Esophagus muscularis mucosa (tissue), 4 donors: ENCODE measurements around the gene CAMTA1. TPM values are rescaled to one million over a fixed set of nuclear protein-coding genes. Genes with fewer than 3 reads are reported as not detected.
A peak's percentile ranks its signal among the peaks of the same experiment; 100 is the strongest.

Experiments
- DNase-seq: peaks from one replicate; pipeline ENCODE4 v3.0.0-alpha.2; 2017; ENCODE audit errors: extremely low spot score
- H3K27ac ChIP-seq, 4 donors: fragments of 200-600 bp; sonication (generic); replicated peaks in 1 of 4; 1 replicate in 3 of 4; 2 replicates in 1 of 4; pipeline ENCODE4 v1.5.1; 2016 to 2019; ENCODE audit warnings: mild to moderate bottlenecking in 1 of 4
- H3K27me3 ChIP-seq, 4 donors: fragments of 200-600 bp; sonication (generic); one replicate each; pipeline versions ENCODE4 v1.5.1 to v1.6.0; 2016 to 2019
- H3K36me3 ChIP-seq, 4 donors: fragments of 200-600 bp; sonication (generic); one replicate each; pipeline ENCODE4 v1.5.1; 2016 to 2019
- H3K4me1 ChIP-seq, 4 donors: fragments of 200-600 bp; sonication (generic); one replicate each; pipeline ENCODE4 v1.5.1; 2016 to 2019
- H3K4me3 ChIP-seq, 4 donors: fragments of 200-600 bp; sonication (generic); 1 replicate in 2 of 4; 2 replicates in 2 of 4; pipeline ENCODE4 v1.5.1; 2016 to 2019; ENCODE audit warnings: mild to moderate bottlenecking in 4 of 4, moderate library complexity in 1 of 4
- H3K9me3 ChIP-seq, 4 donors: fragments of 200-600 bp; sonication (generic); 1 replicate in 3 of 4; 2 replicates in 1 of 4; pipeline ENCODE4 v1.5.1; 2016 to 2019
- CTCF ChIP-seq, 3 experiments: fragments of 200-600 bp in 2 of 3; fragments of 450-650 bp in 1 of 3; sonication (generic) in 2 of 3; IDR thresholded peaks; one replicate each; pipeline ENCODE4 v1.5.1; 2017 to 2019; ENCODE audit warnings: antibody characterized with exemption in 3 of 3, mild to moderate bottlenecking in 2 of 3, moderate library complexity in 1 of 3
- EP300 ChIP-seq: sonication (generic); formaldehyde crosslinking; IDR thresholded peaks from one replicate; pipeline ENCODE4 v1.6.1; 2017; ENCODE audit warnings: antibody characterized with exemption
- POLR2A ChIP-seq: fragments of 450-650 bp; IDR thresholded peaks from one replicate; pipeline ENCODE4 v1.6.1; 2017; ENCODE audit warnings: antibody characterized with exemption, moderate library complexity, mild to moderate bottlenecking, low read depth
- POLR2AphosphoS5 ChIP-seq, 2 donors: sonication (generic); formaldehyde crosslinking; IDR thresholded peaks; one replicate each; pipeline ENCODE4 v1.6.1; 2017; ENCODE audit warnings: antibody characterized with exemption in 2 of 2
- WGBS: methylation state at CpG from one replicate; pipeline ENCODE4 v1.1.5; 2018; 5-methylcytosine and 5-hydroxymethylcytosine counted together
- intact Hi-C: fragments of 100-400 bp; cut with DNase I; formaldehyde crosslinking; loops from one replicate; pipeline ENCODE4 v1.15.1; 2023
- total RNA-seq, 4 donors: library from RNA; depleted of rRNA; stranded (reverse); fragments of >200 nt; gene quantifications; one replicate each; pipeline versions ENCODE4 v1.1.0 to v1.2.1, GENCODE V29; 2016

CAMTA1 gene
- total RNA-seq, 4 donors from 2014 or later: 109 to 226 (median 139) TPM

DNA sequence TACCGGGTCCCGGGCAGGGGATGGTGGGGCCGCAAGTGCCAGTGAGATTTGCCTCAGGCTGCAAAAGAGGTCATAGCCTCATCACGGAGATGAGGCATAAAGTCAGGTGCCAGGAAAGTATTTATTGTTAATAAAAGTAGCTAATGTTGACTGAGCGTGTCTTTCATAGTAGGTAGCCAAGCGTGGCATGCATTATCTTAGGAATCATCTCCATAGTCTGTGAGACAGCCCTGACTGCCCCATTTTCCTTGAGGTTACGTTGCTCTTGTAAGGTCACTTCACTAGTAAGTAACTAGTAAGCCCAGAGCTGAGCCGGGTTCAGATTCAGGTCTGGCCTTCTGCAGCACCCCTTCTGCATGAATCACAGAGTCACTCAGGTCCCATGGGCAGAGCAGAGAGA lies 174.2 kb downstream of the CAMTA1 start:
- Histone ChIP-seq H3K27me3 (peaks cover 0 to 50% (median 18%) of the 10 kb centered on the region in 4 donors), H3K9me3 (no peaks in the 10 kb centered on the region), H3K36me3 (no peaks in the 10 kb centered on the region), H3K27ac (no peak overlapping the region), H3K4me3 (no peak overlapping the region), H3K4me1 (peaks cover 16 to 35% (median 30%) of the 10 kb centered on the region in 4 donors)
- WGBS: 92% methylated on average over 8 of the region's 8 CpGs
- TF ChIP-seq CTCF (IDR thresholded peaks at IDR 0.05): no peak
- TF ChIP-seq POLR2A: no peak
- TF ChIP-seq EP300: no peak
- no peak for TF ChIP-seq POLR2AphosphoS5 (IDR thresholded peaks at IDR 0.05)
- intact Hi-C loops: no loop called here
- DNase-seq: no peak

DNA sequence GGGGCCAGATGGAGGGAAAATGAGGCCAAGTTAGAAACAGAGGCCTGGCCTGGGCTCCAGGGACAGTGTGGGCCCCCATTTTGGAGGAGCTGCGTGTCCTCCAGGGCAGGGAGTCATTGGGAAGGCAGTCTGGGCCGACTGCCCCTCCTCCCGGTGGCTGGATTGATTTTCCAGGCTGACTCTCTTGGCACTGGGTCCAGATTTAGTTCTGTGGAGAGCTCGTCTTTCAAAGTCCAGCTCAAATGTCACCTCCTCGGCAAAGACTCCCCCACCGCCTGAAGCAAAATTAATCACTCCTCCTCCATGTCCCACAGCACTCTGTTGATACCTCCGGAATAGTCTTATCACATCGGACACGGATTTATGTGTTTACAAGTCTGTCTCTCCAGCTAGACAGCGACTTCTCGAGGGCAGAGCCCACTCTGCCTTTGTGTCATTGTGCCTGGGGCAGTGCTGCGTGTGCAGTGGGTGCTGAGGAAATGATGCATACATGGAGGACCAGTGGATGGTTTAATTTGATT lies 175.1 kb downstream of the CAMTA1 start:
- Histone ChIP-seq H3K27ac (no peak overlapping the region), H3K9me3 (no peaks in the 10 kb centered on the region), H3K4me1 (peaks cover 16 to 35% (median 30%) of the 10 kb centered on the region in 4 donors), H3K4me3 (no peak overlapping the region), H3K36me3 (no peaks in the 10 kb centered on the region), H3K27me3 (peaks cover 0 to 53% (median 18%) of the 10 kb centered on the region in 4 donors)
- TF ChIP-seq POLR2A (no peak), POLR2AphosphoS5 (IDR thresholded peaks at IDR 0.05) (no peak), EP300 (no peak), CTCF (IDR thresholded peaks at IDR 0.05) (no peak)
- no peak for DNase-seq
- intact Hi-C loops: no loop called here
- 41% methylated on average over 12 of the region's 12 CpGs for WGBS

DNA sequence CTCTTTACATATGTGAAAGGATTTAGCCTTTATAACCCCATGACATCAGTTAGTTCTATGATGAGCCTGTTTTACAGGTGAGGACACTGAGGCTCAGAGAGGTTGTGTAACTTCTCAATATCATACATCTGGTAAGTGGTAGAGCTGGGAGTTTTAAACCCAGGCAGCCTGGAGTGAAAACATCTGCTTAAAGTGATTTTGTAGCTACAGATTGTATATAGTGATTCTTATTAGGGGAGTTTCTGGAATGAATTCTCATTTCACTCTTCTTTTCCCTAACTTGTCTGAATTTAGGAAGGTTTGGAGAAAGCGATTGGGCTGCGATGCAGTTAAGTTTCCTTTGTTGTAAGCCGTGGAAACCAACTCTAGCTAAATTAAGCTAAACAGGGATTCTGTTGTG lies 175.6 kb downstream of the CAMTA1 start:
- no peak for TF ChIP-seq POLR2A
- TF ChIP-seq EP300: no peak
- no peak for TF ChIP-seq POLR2AphosphoS5 (IDR thresholded peaks at IDR 0.05)
- TF ChIP-seq CTCF (IDR thresholded peaks at IDR 0.05): no peak
- no peak for DNase-seq
- intact Hi-C loops: no loop called here
- Histone ChIP-seq H3K4me3 (no peak overlapping the region), H3K36me3 (no peaks in the 10 kb centered on the region), H3K4me1 (peaks cover 16 to 35% (median 30%) of the 10 kb centered on the region in 4 donors), H3K27me3 (peaks cover 0 to 51% (median 18%) of the 10 kb centered on the region in 4 donors), H3K9me3 (no peaks in the 10 kb centered on the region), H3K27ac (no peak overlapping the region)
- WGBS: 88% methylated on average over 3 of the region's 3 CpGs

GRCh38 chr1:6961289-6961688 lies 176.0 kb downstream of the CAMTA1 start:
- Histone ChIP-seq H3K36me3 (no peaks in the 10 kb centered on the region), H3K4me1 (peaks cover 16 to 35% (median 30%) of the 10 kb centered on the region in 4 donors), H3K27me3 (peaks cover 0 to 54% (median 18%) of the 10 kb centered on the region in 4 donors), H3K27ac (no peak overlapping the region), H3K9me3 (no peaks in the 10 kb centered on the region), H3K4me3 (peak overlapping the region in 1 of 4 donors; percentile 30)
- 94% methylated on average over 11 of the region's 13 CpGs for WGBS
- no peak for DNase-seq
- intact Hi-C loops: no loop called here
- TF ChIP-seq POLR2AphosphoS5 (IDR thresholded peaks at IDR 0.05): no peak
- no peak for TF ChIP-seq EP300
- TF ChIP-seq POLR2A: no peak
- no peak for TF ChIP-seq CTCF (IDR thresholded peaks at IDR 0.05)
